HepG2 (cell line): ENCODE results near the gene CTNNA2. TPM values are rescaled to one million over a fixed set of nuclear protein-coding genes. Genes with fewer than 3 reads are reported as not detected.

Experiments
- ATAC-seq: fragments of 200-7000 bp; cut with Tn5 transposase; 3 replicates; pipeline ENCODE4 v1.9.1; 2020; ENCODE audit warnings: mild to moderate bottlenecking, moderate library complexity
- BruUV-seq: library from RNA; stranded (reverse); fragments of 400-500 nt; replicated peaks from 2 replicates; lab custom pipeline; 2021; lab: Mats Ljungman, UMichigan
- CTCF ChIA-PET: fragments of 300-600 bp; formaldehyde crosslinking; extraction: SDS; loops from one replicate; lab custom pipeline; 2021; ENCODE audit warnings: low total read pairs, inconsistent platforms, low intra/inter-chr PET ratio; lab: Yijun Ruan, JAX
- POLR2A ChIA-PET: fragments of 350-600 bp; sonication (Branson Sonifier 250); formaldehyde crosslinking; loops from one replicate; lab custom pipeline; 2020; ENCODE audit warnings: antibody characterized with exemption, inconsistent platforms; lab: Yijun Ruan, JAX
- DNase-seq: peaks from one replicate; pipeline ENCODE4 v3.0.0-alpha.2; 2015; ENCODE audit warnings: low spot score
- FAIRE-seq: peaks from 3 replicates; lab custom pipeline; 2011; peaks lifted over from hg19 to GRCh38; lab: Jason Lieb, UNC
- H2AFZ ChIP-seq: one replicate; pipeline ENCODE4 v1.6.1; 2011; ENCODE audit warnings: low read length, inconsistent platforms
- H3K27ac ChIP-seq: fragments of 300-600 bp; 3 replicates; pipeline ENCODE4 v1.8.0; 2011; ENCODE audit warnings: mixed run types, mild to moderate bottlenecking, mixed read lengths, low read length, inconsistent platforms; ENCODE audit not compliant: insufficient read depth; ENCODE audit errors: extremely low read length
- H3K27me3 ChIP-seq, 2 experiments: fragments of 200-600 bp in 1 of 2; 2 replicates in 1 of 2; 3 replicates in 1 of 2; pipeline versions ENCODE4 v1.6.0 to v1.8.0; 2011; ENCODE audit warnings: low read length in 2 of 2, mild to moderate bottlenecking in 2 of 2, moderate library complexity in 2 of 2, inconsistent platforms in 1 of 2; ENCODE audit not compliant: insufficient read depth in 2 of 2, control insufficient read depth in 1 of 2
- H3K36me3 ChIP-seq, 2 experiments: fragments of 200-600 bp in 1 of 2; replicated peaks in 1 of 2; 2 replicates in 1 of 2; 3 replicates in 1 of 2; pipeline versions ENCODE4 v1.5.1 to v1.8.0; 2011; ENCODE audit warnings: low read length in 2 of 2, inconsistent platforms in 1 of 2; ENCODE audit not compliant: insufficient read depth in 2 of 2, control insufficient read depth in 1 of 2
- H3K4me1 ChIP-seq: 2 replicates; pipeline ENCODE4 v1.5.1; 2012; ENCODE audit warnings: low read length, inconsistent platforms; ENCODE audit not compliant: insufficient read depth
- H3K4me2 ChIP-seq: 2 replicates; pipeline ENCODE4 v1.6.0; 2011; ENCODE audit warnings: low read depth, low read length, inconsistent platforms
- H3K4me3 ChIP-seq, 3 experiments: fragments of 200-600 bp in 1 of 3; sonication (generic), shearing (Covaris generic) in 1 of 3; replicated peaks in 1 of 3; 2 replicates each; pipeline ENCODE4 v1.5.1; 2011 to 2016; ENCODE audit warnings: low read length in 3 of 3, inconsistent platforms in 2 of 3, low read depth in 2 of 3, mild to moderate bottlenecking in 2 of 3, control low read depth in 1 of 3, mixed read lengths in 1 of 3; ENCODE audit not compliant: insufficient read depth in 1 of 3
- H3K79me2 ChIP-seq: one replicate; pipeline ENCODE4 v1.6.1; 2011; ENCODE audit warnings: low read length, inconsistent platforms; ENCODE audit not compliant: insufficient read depth
- H3K9ac ChIP-seq: 2 replicates; pipeline ENCODE4 v1.6.0; 2011; ENCODE audit warnings: mild to moderate bottlenecking, low read depth, low read length, inconsistent platforms; ENCODE audit not compliant: insufficient read depth
- H3K9me3 ChIP-seq: 2 replicates; pipeline ENCODE4 v1.5.1; 2012; ENCODE audit warnings: mild to moderate bottlenecking, low read length
- H4K20me1 ChIP-seq: 2 replicates; pipeline ENCODE4 v1.6.0; 2011; ENCODE audit warnings: inconsistent platforms, mild to moderate bottlenecking, low read length, moderate library complexity; ENCODE audit not compliant: insufficient read depth
- FOXP4 ChIP-seq: sonication (generic); formaldehyde crosslinking; IDR thresholded peaks from 2 replicates; pipeline ENCODE4 v1.4.0; 2020; ENCODE audit warnings: missing genetic modification reagents
- HNRNPLL ChIP-seq: fragments of 200-400 bp; formaldehyde crosslinking; IDR thresholded peaks from 2 replicates; pipeline ENCODE4 v1.6.1; 2017; ENCODE audit warnings: mild to moderate bottlenecking, low read depth, low read length; ENCODE audit not compliant: poor library complexity, severe bottlenecking
- MAFF ChIP-seq: IDR thresholded peaks from 2 replicates; pipeline ENCODE4 v1.6.1; 2011; ENCODE audit warnings: low read depth, low read length, improper control_type of control experiment
- MAFK ChIP-seq, 2 experiments: IDR thresholded peaks in 1 of 2; conservative IDR thresholded peaks in 1 of 2; 2 replicates each; pipeline ENCODE4 v1.6.1; 2011; ENCODE audit warnings: improper control_type of control experiment in 2 of 2, low read length in 2 of 2
- PLSCR1 ChIP-seq: sonication (generic); formaldehyde crosslinking; IDR thresholded peaks from 2 replicates; pipeline ENCODE4 v1.5.0; 2020; ENCODE audit warnings: missing genetic modification reagents, mild to moderate bottlenecking, borderline replicate concordance
- SATB2 ChIP-seq: sonication (generic); formaldehyde crosslinking; IDR thresholded peaks from 2 replicates; pipeline ENCODE4 v1.5.0; 2020; ENCODE audit warnings: missing genetic modification reagents
- SOX6 ChIP-seq, 2 experiments: fragments of 450-650 bp in 1 of 2; sonication (generic) in 1 of 2; formaldehyde crosslinking in 1 of 2; IDR thresholded peaks; 2 replicates each; pipeline versions ENCODE4 v1.4.0 to v1.6.1; 2017 to 2020; ENCODE audit warnings: antibody characterized with exemption in 1 of 2, mild to moderate bottlenecking in 1 of 2, missing genetic modification reagents in 1 of 2
- TRIM24 ChIP-seq: sonication (generic); formaldehyde crosslinking; IDR thresholded peaks from 2 replicates; pipeline ENCODE4 v1.8.0; 2022; ENCODE audit warnings: mild to moderate bottlenecking, missing genetic modification reagents
- USF2 ChIP-seq, 2 experiments: sonication (generic) in 1 of 2; formaldehyde crosslinking in 1 of 2; IDR thresholded peaks; 2 replicates each; pipeline versions ENCODE4 v1.5.1 to v1.6.1; 2011 to 2020; ENCODE audit warnings: borderline replicate concordance in 1 of 2, low read depth in 1 of 2, low read length in 1 of 2, mild to moderate bottlenecking in 1 of 2, missing genetic modification reagents in 1 of 2, moderate library complexity in 1 of 2
- ZNF30 ChIP-seq: sonication (generic); formaldehyde crosslinking; IDR thresholded peaks from 2 replicates; pipeline ENCODE4 v1.5.0; 2020; ENCODE audit warnings: mild to moderate bottlenecking, missing genetic modification reagents
- ZNF572 ChIP-seq: sonication (generic); formaldehyde crosslinking; IDR thresholded peaks from 2 replicates; pipeline ENCODE4 v1.5.1; 2020; ENCODE audit warnings: mild to moderate bottlenecking, missing genetic modification reagents
- ZNF614 ChIP-seq: IDR thresholded peaks from 2 replicates; pipeline ENCODE4 v1.6.1; 2018; ENCODE audit warnings: missing biosample characterization, missing genetic modification reagents, inconsistent platforms, borderline replicate concordance
- ZNF792 ChIP-seq: IDR thresholded peaks from 2 replicates; pipeline ENCODE4 v1.6.1; 2016
- WGBS: methylation state at CpG from one replicate; pipeline ENCODE4 v1.1.6; 2017; ENCODE audit warnings: low lambda C conversion rate; 5-methylcytosine and 5-hydroxymethylcytosine counted together
- in situ Hi-C: cut with HindIII; loops from 2 replicates; pipeline ENCODE4 v1.10.0; 2017; ENCODE audit warnings: low pct_unique_long_range_greater_than_20kb; ENCODE audit not compliant: extremely low pct_ligation_motif_present
- intact Hi-C: fragments of 100-400 bp; cut with micrococcal nuclease; formaldehyde crosslinking; loops from one replicate; pipeline ENCODE4 v1.10.0; 2022; ENCODE audit not compliant: unreplicated experiment
- polyA plus RNA-seq, 8 experiments: library from polyadenylated mRNA; depleted of rRNA in 3 of 8; stranded (reverse) in 7 of 8; unstranded in 1 of 8; fragments of >200 nt; fragmentation: Illumina TruSeq in 4 of 8; extraction: Trizol in 4 of 8; gene quantifications; 2 replicates each; pipeline versions ENCODE4 v1.2.1 to v1.2.3, GENCODE V29; 2011 to 2016; ENCODE audit warnings: low read depth in 4 of 8, missing spikeins in 1 of 8, mixed read lengths in 1 of 8; ENCODE audit not compliant: insufficient read depth in 1 of 8
- total RNA-seq, 5 experiments: library from RNA; depleted of rRNA; stranded (reverse); fragments of >200 nt; fragmentation: Illumina TruSeq; extraction: Trizol; gene quantifications; 2 replicates each; pipeline ENCODE4 v1.2.3, GENCODE V29; 2016; ENCODE audit warnings: low read depth in 1 of 5

The CTNNA2 gene
- total and polyA plus RNA-seq, 2 of the 13 experiments (the other 11 are each of a cell fraction or from before 2014, with no cell fraction given) = not detected

GRCh38 chr2:80062298-80062697, 549.4 kb downstream of the CTNNA2 start:
- no TSS peak for BruUV-seq
- no peak overlapping the region for H3K4me2 ChIP-seq
- no peaks in the 10 kb centered on the region for H3K27me3 ChIP-seq
- ChIA-PET POLR2A (no interaction called here), CTCF (no interaction called here)
- H3K9me3 ChIP-seq = no peaks in the 10 kb centered on the region
- H2AFZ ChIP-seq = no peak overlapping the region
- no peak for ATAC-seq
- intact Hi-C loops (no loop called here), in situ Hi-C loops (no loop called here)
- no peaks in the 10 kb centered on the region for H3K79me2 ChIP-seq
- no peak overlapping the region for H3K9ac ChIP-seq
- H3K36me3 ChIP-seq = no peaks in the 10 kb centered on the region
- no peaks in the 10 kb centered on the region for H4K20me1 ChIP-seq
- no peak overlapping the region for H3K27ac ChIP-seq
- no peak for DNase-seq
- H3K4me3 ChIP-seq = no peak overlapping the region
- FAIRE-seq = no peak
- TF ChIP-seq PLSCR1 (CRISPR knock-in tag) (no peak), MAFF (peak; percentile 79), MAFK (conservative IDR thresholded peaks at IDR 0.05 in 1 of 2, IDR thresholded peaks at IDR 0.05 in 1 of 2; ENCODE audit: low read length in 2 of 2) (peak; percentile 85 to 88)
- no peaks in the 10 kb centered on the region for H3K4me1 ChIP-seq

GRCh38 chr2:80068038-80068731, 555.3 kb downstream of the CTNNA2 start:
- no peak overlapping the region for H3K27ac ChIP-seq
- ChIA-PET CTCF (no interaction called here), POLR2A (no interaction called here)
- H3K4me3 ChIP-seq = no peak overlapping the region
- WGBS = 35% methylated on average over 4 of the region's 4 CpGs
- H3K4me1 ChIP-seq = no peaks in the 10 kb centered on the region
- no peak overlapping the region for H3K4me2 ChIP-seq
- intact Hi-C loops = no loop called here
- ATAC-seq (no peak), FAIRE-seq (no peak), DNase-seq (no peak)
- no peaks in the 10 kb centered on the region for H4K20me1 ChIP-seq
- in situ Hi-C loops = no loop called here
- H3K9me3 ChIP-seq = no peaks in the 10 kb centered on the region
- H3K9ac ChIP-seq = no peak overlapping the region
- H3K79me2 ChIP-seq = no peaks in the 10 kb centered on the region
- H2AFZ ChIP-seq = no peak overlapping the region
- H3K27me3 ChIP-seq = no peaks in the 10 kb centered on the region
- TF ChIP-seq USF2 (IDR thresholded peaks at IDR 0.05; ENCODE audit: low read depth, low read length) = no peak
- TF ChIP-seq USF2 (CRISPR knock-in tag; IDR thresholded peaks at IDR 0.05; ENCODE audit: borderline replicate concordance) = no peak
- no peak for TF ChIP-seq SOX6 (IDR thresholded peaks at IDR 0.05)
- no peak for TF ChIP-seq SOX6 (CRISPR knock-in tag; IDR thresholded peaks at IDR 0.05)
- no peak for TF ChIP-seq HNRNPLL
- no peak for TF ChIP-seq ZNF792 (CRISPR knock-in tag)
- no peak for TF ChIP-seq ZNF30
- TF ChIP-seq ZNF614 (CRISPR knock-in tag) = no peak
- TF ChIP-seq FOXP4 = no peak
- TF ChIP-seq SATB2 (CRISPR knock-in tag) = no peak
- no peak for TF ChIP-seq TRIM24 (CRISPR knock-in tag)
- TF ChIP-seq ZNF572 (CRISPR knock-in tag) = no peak
- no peaks in the 10 kb centered on the region for H3K36me3 ChIP-seq
- BruUV-seq = no TSS peak
